ENCODE results near the gene CXorf66. TPM values are rescaled to one million over a fixed set of nuclear protein-coding genes. Genes with fewer than 3 reads are reported as not detected.

CXorf66 gene, protein sequence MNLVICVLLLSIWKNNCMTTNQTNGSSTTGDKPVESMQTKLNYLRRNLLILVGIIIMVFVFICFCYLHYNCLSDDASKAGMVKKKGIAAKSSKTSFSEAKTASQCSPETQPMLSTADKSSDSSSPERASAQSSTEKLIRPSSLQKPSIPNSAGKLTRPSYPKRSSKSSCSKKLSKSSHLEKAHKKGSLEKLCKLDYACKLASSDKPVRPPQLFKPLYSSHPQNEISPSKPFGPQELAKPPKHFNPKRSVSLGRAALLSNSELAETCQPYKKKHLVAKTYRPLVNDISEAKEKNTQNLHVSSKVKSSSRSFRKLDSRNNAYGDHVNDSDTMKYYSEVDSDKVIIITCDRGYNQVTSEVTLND
- total RNA-seq (2021; fragmentation: NEBNext Ultra II Directional; extraction: Animal tissue kit (Norgen Biotek cat#: 25700)) (not detected in 2 replicates), polyA plus RNA-seq (2011; rRNA removed) (not detected in 2 replicates), polyA minus RNA-seq (2011; rRNA and poly(A)+ RNA removed) (not detected in 2 replicates)
- not detected for polyA plus RNA-seq (2011; cell fraction: cytosol; rRNA removed)
- not detected for polyA plus RNA-seq (2011; cell fraction: nucleus; rRNA removed)
- not detected in 4 replicates for polyA plus RNA-seq (2012, experiment 1 of 2)
- polyA plus RNA-seq (2012, experiment 2 of 2): not detected
- not detected for polyA plus RNA-seq (2013, experiment 1 of 2)
- polyA plus RNA-seq (2013, experiment 2 of 2): not detected
- not detected for polyA minus RNA-seq (2011; cell fraction: cytosol; rRNA and poly(A)+ RNA removed)
- not detected for polyA minus RNA-seq (2011; cell fraction: nucleus; rRNA and poly(A)+ RNA removed)
- long read RNA-seq, experiment 1: 0 reads
- long read RNA-seq, experiment 2: 0 reads

DNA sequence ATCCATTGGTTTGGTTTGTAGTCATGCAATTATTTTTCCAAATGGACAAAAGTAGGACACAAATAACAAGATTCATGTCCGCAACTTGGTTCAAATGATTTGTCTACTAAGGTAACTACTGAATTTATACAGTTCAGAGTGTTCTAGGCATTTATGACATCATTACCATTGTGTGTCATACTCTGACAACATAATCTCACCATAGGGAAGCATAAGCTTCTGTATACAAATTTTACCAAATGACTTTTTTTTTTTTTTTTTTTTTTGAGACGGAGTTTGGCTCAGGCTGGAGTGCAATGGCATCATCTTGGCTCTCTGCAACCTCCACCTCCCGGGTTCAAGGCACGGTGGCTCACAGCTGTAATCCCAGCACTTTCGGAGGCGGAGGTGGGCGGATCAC, at the start of gene CXorf66:
Gene CXorf66 (minus strand): TSS at position 101 of the 400 bp plus-strand sequence. CDS start 25 bp downstream, at position 76.
- no peak within 1 kb of the TSS for H2BK12ac ChIP-seq (ENCODE audit: low read depth, low read length)
- no peak within 1 kb of the TSS for H2BK15ac ChIP-seq (ENCODE audit: low read length)
- no peaks in the 10 kb centered on the region for H3K79me1 ChIP-seq (ENCODE audit: low read depth, low read length)
- H3K23ac ChIP-seq (ENCODE audit: insufficient read length): no peak within 1 kb of the TSS
- TF ChIP-seq TAF1 (IDR thresholded peaks at IDR 0.05; ENCODE audit: low read depth, low read length) (no peak), GTF2F1 (IDR thresholded peaks at IDR 0.05; ENCODE audit: borderline replicate concordance, low read depth, low read length) (no peak)
- TF ChIP-seq, protein P1, sequence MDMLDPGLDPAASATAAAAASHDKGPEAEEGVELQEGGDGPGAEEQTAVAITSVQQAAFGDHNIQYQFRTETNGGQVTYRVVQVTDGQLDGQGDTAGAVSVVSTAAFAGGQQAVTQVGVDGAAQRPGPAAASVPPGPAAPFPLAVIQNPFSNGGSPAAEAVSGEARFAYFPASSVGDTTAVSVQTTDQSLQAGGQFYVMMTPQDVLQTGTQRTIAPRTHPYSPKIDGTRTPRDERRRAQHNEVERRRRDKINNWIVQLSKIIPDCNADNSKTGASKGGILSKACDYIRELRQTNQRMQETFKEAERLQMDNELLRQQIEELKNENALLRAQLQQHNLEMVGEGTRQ (IDR thresholded peaks at IDR 0.05; ENCODE audit: low read length): no peak
- no peak within 1 kb of the TSS for H3K18ac ChIP-seq (ENCODE audit: extremely low read depth, low read length)
- no peaks in the 10 kb centered on the region for H3K23me2 ChIP-seq (ENCODE audit: low read depth, low read length)
- no peak within 1 kb of the TSS for H4K8ac ChIP-seq (ENCODE audit: extremely low read depth, insufficient read depth, low read length)
- 93% methylated on average over 4 of the region's 7 CpGs; no CpG with 5 or more reads in 1 of the 2 experiments for WGBS, 2 experiments (ENCODE audit: extremely low coverage in 1 of 2, insufficient coverage in 1 of 2, insufficient read length in 1 of 2, insufficient replicate concordance in 2 of 2, low coverage in 1 of 2, low lambda C conversion rate in 2 of 2, missing lambda C conversion rate in 1 of 2)
- no peaks in the 10 kb centered on the region; a peak in 1 of 7 replicates for H3K4me1 ChIP-seq (replicated peaks in 1 of 4; ENCODE audit: control insufficient read depth in 3 of 4, insufficient read depth in 4 of 4, low read length in 3 of 4)
- no peaks in the 10 kb centered on the region for H4K20me1 ChIP-seq (replicated peaks in 1 of 2; ENCODE audit: control insufficient read depth in 1 of 2, insufficient read depth in 2 of 2, low read length in 2 of 2)
- H2BK120ac ChIP-seq (replicated peaks; ENCODE audit: low read depth, low read length): no peak within 1 kb of the TSS
- H3K56ac ChIP-seq (replicated peaks; ENCODE audit: insufficient read length, low read depth, low read length): no peak within 1 kb of the TSS
- no peak within 1 kb of the TSS for H2BK5ac ChIP-seq (ENCODE audit: low read depth, low read length)
- DNase-seq (ENCODE audit: low read depth in 1 of 2, low spot score in 2 of 2) (no peak), FAIRE-seq (no peak)
- no peak within 1 kb of the TSS for H3K4me2 ChIP-seq (ENCODE audit: insufficient read depth in 1 of 2, low read depth in 2 of 2, low read length in 2 of 2)
- H3K27me3 ChIP-seq (replicated peaks in 1 of 4; ENCODE audit: control insufficient read depth in 3 of 4, extremely low read depth in 1 of 4, insufficient read depth in 3 of 4, low read length in 3 of 4): no peaks in the 10 kb centered on the region
- H4K91ac ChIP-seq (replicated peaks; ENCODE audit: insufficient read length, low read length): no peak within 1 kb of the TSS
- no peak within 1 kb of the TSS for H4K5ac ChIP-seq (ENCODE audit: insufficient read length, low read depth, low read length)
- H3K36me3 ChIP-seq (ENCODE audit: control insufficient read depth in 2 of 4, insufficient read depth in 4 of 4, low read length in 3 of 4): no peaks in the 10 kb centered on the region
- CTCF ChIA-PET (ENCODE audit: partially characterized antibody): interaction anchor here (0.6 to 1.3 kb wide), 8 partner anchors 9 to 1191 kb away, joined by 3 to 4 read pairs (median 3); no protein-coding TSS in a partner anchor
- H2AK5ac ChIP-seq (ENCODE audit: low read depth, low read length): no peak within 1 kb of the TSS
- H2BK20ac ChIP-seq (ENCODE audit: low read length): no peak within 1 kb of the TSS
- no peaks in the 10 kb centered on the region for H3K79me2 ChIP-seq (ENCODE audit: control insufficient read depth in 1 of 2, insufficient read depth in 2 of 2, low read length in 2 of 2)
- POLR2A ChIA-PET (ENCODE audit: partially characterized antibody): no interaction called here
- H3K14ac ChIP-seq (ENCODE audit: insufficient read length): no peak within 1 kb of the TSS
- no peak within 1 kb of the TSS for H3K9ac ChIP-seq (replicated peaks in 1 of 4; ENCODE audit: extremely low read depth in 1 of 4, low read depth in 3 of 4, low read length in 3 of 4)
- no peak within 1 kb of the TSS for H3K4me3 ChIP-seq (ENCODE audit: extremely low read depth in 1 of 4, insufficient read depth in 2 of 4, low read depth in 3 of 4, low read length in 4 of 4)
- H3K9me3 ChIP-seq (ENCODE audit: insufficient read depth in 2 of 2, low read depth in 1 of 2, low read length in 1 of 2): no peaks in the 10 kb centered on the region
- H3K27ac ChIP-seq (ENCODE audit: low read depth, low read length): no peak within 1 kb of the TSS
- H2AFZ ChIP-seq (ENCODE audit: low read length): no peak within 1 kb of the TSS
- no peak within 1 kb of the TSS for H3K4ac ChIP-seq (replicated peaks; ENCODE audit: insufficient read length, low read depth, low read length)

All from H1 (cell line).